ENCODE data around the gene CD164L2. TPM values are rescaled to one million over a fixed set of nuclear protein-coding genes. Genes with fewer than 3 reads are reported as not detected.
A peak's percentile ranks its signal among the peaks of the same experiment; 100 is the strongest.
"Not testable (repeated sequence)": the region's sequence is repeated elsewhere in the genome, so short reads cannot be mapped to it uniquely, and the experiment has no call there.

Gene CD164L2
- total RNA-seq, 2 experiments from 2014 or later, result not detected

GRCh38 chr1:27398405-27399149 is 15.4 kb upstream of the CD164L2 start:
- H3K4me3 Mint-ChIP-seq, result no peak overlapping the region
- no peak overlapping the region for H3K27ac Mint-ChIP-seq
- peaks cover 16% of the 10 kb centered on the region for H3K4me1 Mint-ChIP-seq
- no peaks in the 10 kb centered on the region for H3K9me3 Mint-ChIP-seq
- no peak for DNase-seq
- no peaks in the 10 kb centered on the region for H3K36me3 Mint-ChIP-seq
- H3K27me3 Mint-ChIP-seq, result no peaks in the 10 kb centered on the region

DNA sequence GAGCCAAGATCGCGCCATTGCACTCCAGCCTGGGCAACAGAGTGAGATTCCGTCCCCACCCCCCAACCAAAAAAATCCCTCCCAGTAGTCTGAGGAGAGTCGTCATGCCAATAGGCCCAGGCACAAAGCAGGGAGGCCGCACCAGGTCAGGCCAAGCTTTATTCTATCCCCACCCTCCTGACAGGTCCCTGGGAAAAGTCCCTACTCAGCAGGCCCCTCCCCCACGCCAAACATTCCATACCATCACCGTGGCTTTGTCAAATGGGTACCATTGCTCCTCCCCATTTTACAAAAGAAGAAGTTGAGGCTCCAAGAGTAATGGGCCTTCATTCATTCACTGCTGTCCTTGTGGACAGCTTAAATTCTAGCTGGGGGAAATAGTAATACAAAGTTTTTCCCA is 14.6 kb upstream of the CD164L2 start:
- Mint-ChIP-seq H3K36me3 (no peaks in the 10 kb centered on the region), H3K4me3 (no peak overlapping the region), H3K27me3 (no peaks in the 10 kb centered on the region), H3K27ac (no peak overlapping the region), H3K9me3 (no peaks in the 10 kb centered on the region), H3K4me1 (peaks cover 8% of the 10 kb centered on the region)
- DNase-seq, result no peak

DNA sequence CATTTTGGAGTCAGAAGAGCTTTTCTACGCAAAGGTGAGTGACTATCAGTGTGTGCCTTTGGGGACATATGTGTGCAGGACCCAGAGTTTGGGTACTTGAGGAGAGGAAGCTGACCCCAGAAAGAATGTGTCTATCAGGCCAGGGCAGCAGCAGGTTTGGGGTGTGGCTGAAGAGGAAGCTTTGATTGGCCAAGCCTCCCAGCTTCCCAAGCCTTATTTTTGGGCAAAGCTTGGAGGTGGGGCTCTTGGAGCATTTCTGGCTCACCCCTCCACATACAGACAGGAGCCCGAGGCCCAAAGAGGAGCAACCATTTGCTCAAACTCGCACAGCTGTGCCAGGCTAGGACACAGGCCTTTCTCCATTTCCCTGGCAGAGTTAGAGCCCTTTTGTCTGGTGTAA is 14.0 kb upstream of the CD164L2 start:
- Mint-ChIP-seq H3K4me1 (peaks cover 4% of the 10 kb centered on the region), H3K27me3 (no peaks in the 10 kb centered on the region), H3K36me3 (no peaks in the 10 kb centered on the region), H3K4me3 (no peak overlapping the region), H3K27ac (no peak overlapping the region), H3K9me3 (no peaks in the 10 kb centered on the region)
- no peak for DNase-seq

DNA sequence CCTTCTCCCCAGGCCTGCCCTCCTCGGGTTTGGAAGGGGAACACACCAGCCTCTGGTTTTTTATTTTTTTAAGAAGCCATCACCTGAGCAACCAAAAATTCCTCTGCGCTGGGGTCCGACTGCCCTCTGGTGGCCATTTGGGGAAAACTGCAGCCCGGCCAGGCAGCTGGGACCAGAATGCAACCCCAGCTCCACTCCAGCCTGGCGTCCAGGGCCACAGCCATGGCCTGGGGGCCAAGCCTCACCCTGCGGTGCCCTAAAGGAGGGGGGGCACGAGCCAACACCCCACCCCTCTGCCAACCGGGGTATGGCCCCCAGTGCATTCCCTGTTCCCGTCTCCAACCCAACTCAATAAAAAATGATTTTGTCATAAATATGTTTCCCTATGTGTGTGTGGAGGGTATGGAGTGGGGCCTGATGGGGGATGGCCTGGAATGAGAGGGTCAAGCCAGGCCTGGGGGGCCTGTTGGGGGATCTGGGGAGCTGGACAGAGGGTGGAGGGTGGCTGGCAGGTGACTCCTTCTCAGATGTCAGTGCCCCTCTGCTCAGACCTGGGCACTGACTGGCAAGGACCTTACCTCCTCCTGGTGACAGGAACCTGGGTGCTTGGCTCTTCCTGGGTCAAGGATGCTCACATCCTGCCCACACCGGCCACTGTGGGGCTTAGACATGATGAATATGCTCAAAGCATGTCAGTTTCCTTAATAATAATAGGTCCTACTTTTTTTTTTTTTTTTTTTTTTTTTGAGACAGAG is 12.5 kb upstream of the CD164L2 start:
- Mint-ChIP-seq H3K27me3 (no peaks in the 10 kb centered on the region), H3K4me3 (no peak overlapping the region), H3K36me3 (no peaks in the 10 kb centered on the region), H3K4me1 (peaks cover 7% of the 10 kb centered on the region), H3K9me3 (no peaks in the 10 kb centered on the region), H3K27ac (no peak overlapping the region)
- DNase-seq, result peak; percentile 79

DNA sequence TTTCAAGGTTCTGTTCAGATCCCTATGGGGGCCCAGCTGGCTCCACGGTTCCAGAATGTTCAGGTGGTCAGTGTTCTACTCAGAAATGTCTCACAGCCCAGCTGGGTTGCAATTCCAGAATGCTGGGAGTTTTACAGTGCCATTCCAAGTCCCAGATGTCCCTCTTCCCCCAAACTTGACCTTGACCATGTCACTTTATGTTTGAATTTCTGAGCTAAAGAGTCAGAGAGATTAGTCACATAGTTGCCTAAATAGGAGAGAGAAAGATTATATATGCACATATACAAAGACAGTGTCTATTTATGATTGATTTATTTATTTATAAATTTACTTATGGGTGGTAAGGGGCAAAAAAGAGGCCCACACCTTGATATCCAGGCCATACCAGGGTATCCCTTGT is 11.8 kb upstream of the CD164L2 start:
- Mint-ChIP-seq H3K27me3 (no peaks in the 10 kb centered on the region), H3K36me3 (no peaks in the 10 kb centered on the region), H3K4me3 (no peak overlapping the region), H3K4me1 (peaks cover 7% of the 10 kb centered on the region), H3K27ac (no peak overlapping the region), H3K9me3 (no peaks in the 10 kb centered on the region)
- DNase-seq, result no peak

DNA sequence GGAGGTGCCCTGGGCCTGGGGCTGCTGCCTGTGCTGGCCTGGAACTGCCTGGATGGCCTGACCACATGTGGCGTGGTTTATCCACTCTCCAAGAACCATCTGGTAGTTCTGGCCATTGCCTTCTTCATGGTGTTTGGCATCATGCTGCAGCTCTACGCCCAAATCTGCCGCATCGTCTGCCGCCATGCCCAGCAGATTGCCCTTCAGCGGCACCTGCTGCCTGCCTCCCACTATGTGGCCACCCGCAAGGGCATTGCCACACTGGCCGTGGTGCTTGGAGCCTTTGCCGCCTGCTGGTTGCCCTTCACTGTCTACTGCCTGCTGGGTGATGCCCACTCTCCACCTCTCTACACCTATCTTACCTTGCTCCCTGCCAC is 11.1 kb upstream of the CD164L2 start:
- Mint-ChIP-seq H3K4me3 (no peak overlapping the region), H3K27ac (no peak overlapping the region), H3K4me1 (peaks cover 7% of the 10 kb centered on the region), H3K9me3 (no peaks in the 10 kb centered on the region), H3K36me3 (no peaks in the 10 kb centered on the region), H3K27me3 (no peaks in the 10 kb centered on the region)
- no peak for DNase-seq

- no peak for DNase-seq
- no peaks in the 10 kb centered on the region for H3K36me3 Mint-ChIP-seq
- H3K27ac Mint-ChIP-seq, result no peak overlapping the region
- H3K9me3 Mint-ChIP-seq, result no peaks in the 10 kb centered on the region
- peak overlapping the region; percentile 84 for H3K4me3 Mint-ChIP-seq
- peaks cover 7% of the 10 kb centered on the region for H3K4me1 Mint-ChIP-seq
- H3K27me3 Mint-ChIP-seq, result no peaks in the 10 kb centered on the region
Observed at GRCh38 chr1:27393641-27394281, 10.6 kb upstream of the CD164L2 start.

- Mint-ChIP-seq H3K27ac (peak overlapping the region; percentile 65), H3K4me1 (peaks cover 7% of the 10 kb centered on the region)
Observed at GRCh38 chr1:27392778-27393635, 9.9 kb upstream of the CD164L2 start.

GRCh38 chr1:27392096-27392777 is 9.1 kb upstream of the CD164L2 start, which contains the start of gene GPR3:
TSS of gene GPR3 (plus strand) at chr1:27392622. CDS start at chr1:27393799, 1,177 bp downstream.
- no peaks in the 10 kb centered on the region for H3K9me3 Mint-ChIP-seq
- peak; percentile 95 for DNase-seq
- H3K27me3 Mint-ChIP-seq, result peaks cover 3% of the 10 kb centered on the region
- H3K27ac Mint-ChIP-seq, result peak within 1 kb of the TSS; percentile 92
- H3K4me1 Mint-ChIP-seq, result peaks cover 7% of the 10 kb centered on the region
- H3K36me3 Mint-ChIP-seq, result no peaks in the 10 kb centered on the region
- H3K4me3 Mint-ChIP-seq, result peak within 1 kb of the TSS; percentile 84

More at GRCh38 chr1:27392778-27393635, 9.9 kb upstream of the CD164L2 start:
- no peak for DNase-seq
- Mint-ChIP-seq H3K36me3 (no peaks in the 10 kb centered on the region), H3K4me3 (peak overlapping the region; percentile 84), H3K27me3 (peaks cover 3% of the 10 kb centered on the region), H3K9me3 (no peaks in the 10 kb centered on the region)

DNA sequence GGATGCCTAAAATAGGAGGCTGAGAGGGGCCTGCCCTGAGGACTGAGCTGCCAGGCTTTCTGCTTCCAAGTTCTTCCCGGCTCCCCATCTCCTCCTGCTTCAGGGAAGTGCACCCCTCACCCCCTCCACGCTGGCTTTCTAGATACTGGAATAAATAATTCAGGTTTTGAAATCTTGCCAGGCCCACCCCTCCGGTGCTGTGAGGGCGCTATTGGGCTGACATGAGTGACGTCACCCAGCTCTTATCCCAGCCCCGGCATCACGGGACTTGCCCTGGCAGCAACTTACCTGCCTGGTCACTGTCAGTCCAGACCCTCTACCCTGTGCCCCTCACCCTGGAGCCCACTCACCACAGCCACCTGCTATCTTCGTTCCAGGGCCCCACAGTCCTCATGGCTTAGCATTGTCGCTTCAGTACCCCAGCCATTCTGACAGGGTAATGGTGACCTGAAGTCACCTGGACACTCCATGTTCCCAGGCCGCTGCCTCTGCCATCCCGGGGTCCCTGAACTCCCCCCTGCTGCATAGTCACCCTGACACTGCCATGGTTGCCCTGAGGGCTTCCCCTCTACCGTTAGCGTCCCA is 8.5 kb upstream of the CD164L2 start:
- H3K36me3 Mint-ChIP-seq, result no peaks in the 10 kb centered on the region
- peak overlapping the region; percentile 84 for H3K4me3 Mint-ChIP-seq
- no peaks in the 10 kb centered on the region for H3K9me3 Mint-ChIP-seq
- H3K4me1 Mint-ChIP-seq, result peaks cover 7% of the 10 kb centered on the region
- DNase-seq, result peak; percentile 48
- peak overlapping the region; percentile 92 for H3K27ac Mint-ChIP-seq
- H3K27me3 Mint-ChIP-seq, result peaks cover 3% of the 10 kb centered on the region

GRCh38 chr1:27388337-27389005 is 5.3 kb upstream of the CD164L2 start:
- Mint-ChIP-seq H3K4me3 (no peak overlapping the region), H3K36me3 (no peaks in the 10 kb centered on the region), H3K27me3 (peaks cover 11% of the 10 kb centered on the region), H3K9me3 (no peaks in the 10 kb centered on the region), H3K4me1 (peaks cover 7% of the 10 kb centered on the region), H3K27ac (no peak overlapping the region)
- peak; percentile 62 for DNase-seq

- H3K27ac Mint-ChIP-seq, H3K36me3 Mint-ChIP-seq, H3K9me3 Mint-ChIP-seq, DNase-seq, H3K4me1 Mint-ChIP-seq, H3K4me3 Mint-ChIP-seq: not testable (repeated sequence)
- H3K27me3 Mint-ChIP-seq, result peaks cover 15% of the 10 kb centered on the region
Observed at GRCh38 chr1:27384797-27385196, 1.7 kb upstream of the CD164L2 start.

GRCh38 chr1:27383661-27384060 is 528 bp upstream of the CD164L2 start:
- Mint-ChIP-seq H3K36me3 (no peaks in the 10 kb centered on the region), H3K27ac (no peak overlapping the region), H3K4me3 (no peak overlapping the region), H3K4me1 (no peaks in the 10 kb centered on the region), H3K27me3 (peaks cover 14% of the 10 kb centered on the region), H3K9me3 (no peaks in the 10 kb centered on the region)
- DNase-seq, result no peak
